HEK293 (cell line): ENCODE results near the gene AMPD2.

Source experiments
- CTCF ChIA-PET: fragments of 350-600 bp; formaldehyde crosslinking; extraction: SDS; loops from one replicate; lab custom pipeline; 2021; ENCODE audit warnings: antibody characterized with exemption; lab: Yijun Ruan, JAX
- POLR2A ChIA-PET: fragments of 300-600 bp; formaldehyde crosslinking; extraction: SDS; loops from one replicate; lab custom pipeline; 2020; ENCODE audit warnings: antibody characterized with exemption, inconsistent platforms; lab: Yijun Ruan, JAX
- H3K27ac ChIP-seq: fragments of 200-500 bp; sonication (Bioruptor generic); 2 replicates; pipeline ENCODE4 v1.5.1; 2014; ENCODE audit warnings: low read depth, low read length, control low read depth, inconsistent platforms; ENCODE audit errors: extremely low read depth
- H3K36me3 ChIP-seq, 2 experiments: fragments of 200-500 bp in 1 of 2; sonication (Bioruptor generic) in 1 of 2; 1 replicate in 1 of 2; 2 replicates in 1 of 2; pipeline ENCODE4 v1.5.1; 2014 to 2017; ENCODE audit warnings: inconsistent platforms in 2 of 2, low read length in 2 of 2; ENCODE audit not compliant: control insufficient read depth in 2 of 2, insufficient read depth in 1 of 2
- H3K4me1 ChIP-seq: fragments of 200-500 bp; sonication (Bioruptor generic); 2 replicates; pipeline ENCODE4 v1.5.1; 2014; ENCODE audit warnings: mild to moderate bottlenecking, low read length, inconsistent platforms; ENCODE audit not compliant: control insufficient read depth, insufficient read depth
- H3K4me3 ChIP-seq: 2 replicates; pipeline ENCODE4 v1.5.1; 2011; ENCODE audit warnings: low read depth, mild to moderate bottlenecking, control low read depth, low read length, moderate library complexity
- H3K9me3 ChIP-seq: fragments of 200-500 bp; sonication (Bioruptor generic); 2 replicates; pipeline ENCODE4 v1.5.1; 2014; ENCODE audit warnings: low read depth, low read length, inconsistent platforms; ENCODE audit not compliant: control insufficient read depth, insufficient read depth
- IKZF3 ChIP-seq: fragments of 450-650 bp; IDR thresholded peaks from 2 replicates; pipeline ENCODE4 v1.5.0; 2018; ENCODE audit warnings: missing biosample characterization, mild to moderate bottlenecking, missing genetic modification characterization, moderate library complexity
- KLF10 ChIP-seq: fragments of 450-650 bp; IDR thresholded peaks from 2 replicates; pipeline ENCODE4 v1.5.1; 2018; ENCODE audit warnings: missing biosample characterization, mild to moderate bottlenecking, missing genetic modification characterization
- REPIN1 ChIP-seq: fragments of 450-650 bp; formaldehyde crosslinking; IDR thresholded peaks from 2 replicates; pipeline ENCODE4 v1.5.1; 2017; ENCODE audit warnings: missing biosample characterization, missing genetic modification characterization, low read depth
- SALL2 ChIP-seq: fragments of 450-650 bp; formaldehyde crosslinking; IDR thresholded peaks from 2 replicates; pipeline ENCODE4 v1.5.0; 2017; ENCODE audit warnings: missing biosample characterization, mild to moderate bottlenecking, missing genetic modification characterization, borderline replicate concordance
- SP3 ChIP-seq: fragments of 450-650 bp; formaldehyde crosslinking; IDR thresholded peaks from 2 replicates; pipeline ENCODE4 v1.5.1; 2016; ENCODE audit warnings: missing biosample characterization, missing genetic modification characterization
- SP7 ChIP-seq: fragments of 450-650 bp; formaldehyde crosslinking; IDR thresholded peaks from 2 replicates; pipeline ENCODE4 v1.5.1; 2016; ENCODE audit warnings: missing biosample characterization, missing genetic modification characterization
- YY1 ChIP-seq: fragments of 450-650 bp; formaldehyde crosslinking; IDR thresholded peaks from 2 replicates; pipeline ENCODE4 v1.5.1; 2018; ENCODE audit warnings: missing biosample characterization, missing genetic modification characterization
- YY2 ChIP-seq: fragments of 450-650 bp; formaldehyde crosslinking; IDR thresholded peaks from 2 replicates; pipeline ENCODE4 v1.5.1; 2016; ENCODE audit warnings: missing biosample characterization, missing genetic modification characterization
- ZFP41 ChIP-seq: fragments of 450-650 bp; formaldehyde crosslinking; IDR thresholded peaks from 2 replicates; pipeline ENCODE4 v1.5.1; 2016; ENCODE audit warnings: missing biosample characterization, missing genetic modification characterization, borderline replicate concordance
- ZIC2 ChIP-seq: fragments of 450-650 bp; formaldehyde crosslinking; IDR thresholded peaks from 2 replicates; pipeline ENCODE4 v1.5.1; 2016; ENCODE audit warnings: missing biosample characterization, missing genetic modification characterization
- ZNF146 ChIP-seq: fragments of 450-650 bp; formaldehyde crosslinking; IDR thresholded peaks from 2 replicates; pipeline ENCODE4 v1.5.1; 2016; ENCODE audit warnings: missing biosample characterization, missing genetic modification characterization
- ZNF184 ChIP-seq: fragments of 450-650 bp; IDR thresholded peaks from 2 replicates; pipeline ENCODE4 v1.5.1; 2018; ENCODE audit warnings: missing biosample characterization, mild to moderate bottlenecking, missing genetic modification characterization
- ZNF521 ChIP-seq: fragments of 450-650 bp; formaldehyde crosslinking; IDR thresholded peaks from 2 replicates; pipeline ENCODE4 v1.5.1; 2017; ENCODE audit warnings: missing biosample characterization, mild to moderate bottlenecking, missing genetic modification characterization
- ZNF561 ChIP-seq: fragments of 450-650 bp; IDR thresholded peaks from 2 replicates; pipeline ENCODE4 v1.5.1; 2018; ENCODE audit warnings: missing biosample characterization, missing genetic modification characterization, borderline replicate concordance
- ZNF660 ChIP-seq: fragments of 450-650 bp; IDR thresholded peaks from 2 replicates; pipeline ENCODE4 v1.5.1; 2018; ENCODE audit warnings: missing biosample characterization, mild to moderate bottlenecking, missing genetic modification characterization
- TF ChIP-seq, protein P1 (sequence below): fragments of 450-650 bp; formaldehyde crosslinking; IDR thresholded peaks from 2 replicates; pipeline ENCODE4 v1.5.1; 2016; ENCODE audit warnings: missing biosample characterization, missing genetic modification characterization
- TF ChIP-seq, protein P2 (sequence below): fragments of 450-650 bp; formaldehyde crosslinking; IDR thresholded peaks from 2 replicates; pipeline ENCODE4 v1.5.1; 2016; ENCODE audit warnings: missing biosample characterization, missing genetic modification characterization
- TF ChIP-seq, protein P3 (sequence below): fragments of 450-650 bp; formaldehyde crosslinking; IDR thresholded peaks from 2 replicates; pipeline ENCODE4 v1.5.1; 2016; ENCODE audit warnings: missing biosample characterization, missing genetic modification characterization
- TF ChIP-seq, protein P4 (sequence below): fragments of 450-650 bp; formaldehyde crosslinking; IDR thresholded peaks from 2 replicates; pipeline ENCODE4 v1.5.1; 2016; ENCODE audit warnings: missing biosample characterization, missing genetic modification characterization
- TF ChIP-seq, protein P5 (sequence below): fragments of 450-650 bp; formaldehyde crosslinking; IDR thresholded peaks from 2 replicates; pipeline ENCODE4 v1.5.1; 2016; ENCODE audit warnings: missing biosample characterization, missing genetic modification characterization
- TF ChIP-seq, protein P6 (sequence below): fragments of 450-650 bp; formaldehyde crosslinking; IDR thresholded peaks from 2 replicates; pipeline ENCODE4 v1.5.1; 2016; ENCODE audit warnings: missing biosample characterization, missing genetic modification characterization
- TF ChIP-seq, protein P7 (sequence below): fragments of 450-650 bp; formaldehyde crosslinking; IDR thresholded peaks from 2 replicates; pipeline ENCODE4 v1.5.1; 2016; ENCODE audit warnings: missing biosample characterization, missing genetic modification characterization

AMPD2 gene

DNA sequence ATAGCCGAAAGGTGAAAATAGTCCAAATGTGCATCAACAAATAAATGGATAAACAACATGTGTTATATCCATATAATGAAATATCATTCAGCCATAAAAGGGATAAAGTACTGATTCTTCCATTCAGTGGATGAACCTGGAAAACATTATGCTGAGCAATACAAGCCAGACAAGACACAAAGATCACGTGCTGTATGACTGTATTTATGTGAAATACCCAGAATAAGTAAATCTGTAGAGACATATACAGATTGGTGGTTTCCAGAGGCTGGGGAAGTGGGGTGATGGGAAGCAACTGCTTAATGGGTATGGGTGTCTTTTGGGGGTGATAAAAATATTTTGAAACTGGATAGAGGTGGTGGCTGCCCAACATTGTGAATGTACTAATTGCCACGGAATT, 23.0 kb downstream of the AMPD2 start (continued):
- TF ChIP-seq, protein P1, sequence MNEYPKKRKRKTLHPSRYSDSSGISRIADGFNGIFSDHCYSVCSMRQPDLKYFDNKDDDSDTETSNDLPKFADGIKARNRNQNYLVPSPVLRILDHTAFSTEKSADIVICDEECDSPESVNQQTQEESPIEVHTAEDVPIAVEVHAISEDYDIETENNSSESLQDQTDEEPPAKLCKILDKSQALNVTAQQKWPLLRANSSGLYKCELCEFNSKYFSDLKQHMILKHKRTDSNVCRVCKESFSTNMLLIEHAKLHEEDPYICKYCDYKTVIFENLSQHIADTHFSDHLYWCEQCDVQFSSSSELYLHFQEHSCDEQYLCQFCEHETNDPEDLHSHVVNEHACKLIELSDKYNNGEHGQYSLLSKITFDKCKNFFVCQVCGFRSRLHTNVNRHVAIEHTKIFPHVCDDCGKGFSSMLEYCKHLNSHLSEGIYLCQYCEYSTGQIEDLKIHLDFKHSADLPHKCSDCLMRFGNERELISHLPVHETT = no peak

DNA sequence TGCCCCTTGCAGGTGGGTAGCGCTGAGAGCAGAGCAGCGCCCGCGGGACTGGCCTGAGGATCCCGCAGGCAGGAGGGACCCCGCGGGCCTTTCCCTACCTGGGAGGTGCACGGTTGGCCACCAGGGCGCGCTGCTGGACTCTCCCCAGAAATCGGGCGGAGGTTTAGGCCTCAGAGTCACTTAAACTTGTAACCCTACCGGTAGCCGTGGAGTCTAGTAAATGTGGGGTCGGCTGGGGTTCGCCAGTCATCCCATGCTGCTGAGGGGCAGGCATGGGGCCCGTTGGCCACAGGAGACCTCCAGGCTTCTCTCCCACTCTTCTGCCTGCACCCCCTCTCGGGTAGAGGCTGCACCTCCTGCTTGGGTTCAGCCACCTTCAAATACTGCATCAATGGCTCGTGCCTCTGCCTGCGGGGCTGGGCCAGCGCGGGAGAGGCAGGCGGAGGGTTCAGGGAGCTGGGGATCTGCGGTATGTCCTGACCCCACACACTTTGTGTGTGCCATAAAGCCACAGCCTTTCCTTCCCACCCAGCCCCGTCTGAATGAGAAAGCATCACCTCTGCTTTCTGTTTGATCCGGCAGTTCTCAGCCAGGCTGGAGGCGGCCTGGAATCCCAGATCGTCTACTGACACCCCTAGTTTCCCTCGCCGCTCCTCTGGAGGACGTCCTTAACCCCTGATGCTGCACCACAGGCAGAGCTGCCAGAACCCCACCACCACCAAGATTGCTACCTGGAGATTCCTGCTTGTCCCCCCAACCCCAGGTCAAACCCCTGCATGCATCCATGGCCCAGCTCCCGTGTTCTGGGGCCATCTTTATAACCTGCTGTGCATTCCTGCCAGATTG, 24.0 kb downstream of the AMPD2 start:
- no peaks in the 10 kb centered on the region for H3K4me1 ChIP-seq
- H3K36me3 ChIP-seq = no peaks in the 10 kb centered on the region
- no peak overlapping the region for H3K27ac ChIP-seq
- ChIA-PET POLR2A (no interaction called here), CTCF (interaction anchor here (0.6 to 11.3 kb wide), 26 partner anchors 7 to 941 kb away, joined by 3 to 345 read pairs (median 4); partner anchors contain the start of gene AHCYL1)
- no peaks in the 10 kb centered on the region for H3K9me3 ChIP-seq
- no peak overlapping the region for H3K4me3 ChIP-seq
- TF ChIP-seq ZNF521 (tag by site-specific recombination) (no peak), KLF10 (no peak), SALL2 (tag by site-specific recombination) (no peak), IKZF3 (tag by site-specific recombination) (no peak), SP7 (tag by site-specific recombination) (0 out of 2 replicates have a peak, but pooled peaks have one; percentile 33), ZNF660 (tag by site-specific recombination) (0 out of 2 replicates have a peak, but pooled peaks have one; percentile 14), YY2 (no peak), SP3 (tag by site-specific recombination) (no peak), ZNF561 (tag by site-specific recombination) (no peak), YY1 (0 out of 2 replicates have a peak, but pooled peaks have one; percentile 22), ZFP41 (no peak), ZNF146 (tag by site-specific recombination) (no peak), REPIN1 (tag by site-specific recombination) (no peak), ZIC2 (tag by site-specific recombination) (peak; percentile 63), ZNF184 (no peak)
- TF ChIP-seq, protein P2, sequence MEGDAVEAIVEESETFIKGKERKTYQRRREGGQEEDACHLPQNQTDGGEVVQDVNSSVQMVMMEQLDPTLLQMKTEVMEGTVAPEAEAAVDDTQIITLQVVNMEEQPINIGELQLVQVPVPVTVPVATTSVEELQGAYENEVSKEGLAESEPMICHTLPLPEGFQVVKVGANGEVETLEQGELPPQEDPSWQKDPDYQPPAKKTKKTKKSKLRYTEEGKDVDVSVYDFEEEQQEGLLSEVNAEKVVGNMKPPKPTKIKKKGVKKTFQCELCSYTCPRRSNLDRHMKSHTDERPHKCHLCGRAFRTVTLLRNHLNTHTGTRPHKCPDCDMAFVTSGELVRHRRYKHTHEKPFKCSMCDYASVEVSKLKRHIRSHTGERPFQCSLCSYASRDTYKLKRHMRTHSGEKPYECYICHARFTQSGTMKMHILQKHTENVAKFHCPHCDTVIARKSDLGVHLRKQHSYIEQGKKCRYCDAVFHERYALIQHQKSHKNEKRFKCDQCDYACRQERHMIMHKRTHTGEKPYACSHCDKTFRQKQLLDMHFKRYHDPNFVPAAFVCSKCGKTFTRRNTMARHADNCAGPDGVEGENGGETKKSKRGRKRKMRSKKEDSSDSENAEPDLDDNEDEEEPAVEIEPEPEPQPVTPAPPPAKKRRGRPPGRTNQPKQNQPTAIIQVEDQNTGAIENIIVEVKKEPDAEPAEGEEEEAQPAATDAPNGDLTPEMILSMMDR = peak; percentile 89
- TF ChIP-seq, protein P3, sequence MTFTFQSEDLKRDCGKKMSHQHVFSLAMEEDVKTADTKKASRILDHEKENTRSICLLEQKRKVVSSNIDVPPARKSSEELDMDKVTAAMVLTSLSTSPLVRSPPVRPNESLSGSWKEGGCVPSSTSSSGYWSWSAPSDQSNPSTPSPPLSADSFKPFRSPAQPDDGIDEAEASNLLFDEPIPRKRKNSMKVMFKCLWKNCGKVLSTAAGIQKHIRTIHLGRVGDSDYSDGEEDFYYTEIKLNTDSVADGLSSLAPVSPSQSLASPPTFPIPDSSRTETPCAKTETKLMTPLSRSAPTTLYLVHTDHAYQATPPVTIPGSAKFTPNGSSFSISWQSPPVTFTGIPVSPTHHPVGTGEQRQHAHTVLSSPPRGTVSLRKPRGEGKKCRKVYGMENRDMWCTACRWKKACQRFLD (tag by site-specific recombination) = no peak
- TF ChIP-seq, protein P4, sequence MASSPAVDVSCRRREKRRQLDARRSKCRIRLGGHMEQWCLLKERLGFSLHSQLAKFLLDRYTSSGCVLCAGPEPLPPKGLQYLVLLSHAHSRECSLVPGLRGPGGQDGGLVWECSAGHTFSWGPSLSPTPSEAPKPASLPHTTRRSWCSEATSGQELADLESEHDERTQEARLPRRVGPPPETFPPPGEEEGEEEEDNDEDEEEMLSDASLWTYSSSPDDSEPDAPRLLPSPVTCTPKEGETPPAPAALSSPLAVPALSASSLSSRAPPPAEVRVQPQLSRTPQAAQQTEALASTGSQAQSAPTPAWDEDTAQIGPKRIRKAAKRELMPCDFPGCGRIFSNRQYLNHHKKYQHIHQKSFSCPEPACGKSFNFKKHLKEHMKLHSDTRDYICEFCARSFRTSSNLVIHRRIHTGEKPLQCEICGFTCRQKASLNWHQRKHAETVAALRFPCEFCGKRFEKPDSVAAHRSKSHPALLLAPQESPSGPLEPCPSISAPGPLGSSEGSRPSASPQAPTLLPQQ = 0 out of 2 replicates have a peak, but pooled peaks have one; percentile 30
- TF ChIP-seq, protein P5, sequence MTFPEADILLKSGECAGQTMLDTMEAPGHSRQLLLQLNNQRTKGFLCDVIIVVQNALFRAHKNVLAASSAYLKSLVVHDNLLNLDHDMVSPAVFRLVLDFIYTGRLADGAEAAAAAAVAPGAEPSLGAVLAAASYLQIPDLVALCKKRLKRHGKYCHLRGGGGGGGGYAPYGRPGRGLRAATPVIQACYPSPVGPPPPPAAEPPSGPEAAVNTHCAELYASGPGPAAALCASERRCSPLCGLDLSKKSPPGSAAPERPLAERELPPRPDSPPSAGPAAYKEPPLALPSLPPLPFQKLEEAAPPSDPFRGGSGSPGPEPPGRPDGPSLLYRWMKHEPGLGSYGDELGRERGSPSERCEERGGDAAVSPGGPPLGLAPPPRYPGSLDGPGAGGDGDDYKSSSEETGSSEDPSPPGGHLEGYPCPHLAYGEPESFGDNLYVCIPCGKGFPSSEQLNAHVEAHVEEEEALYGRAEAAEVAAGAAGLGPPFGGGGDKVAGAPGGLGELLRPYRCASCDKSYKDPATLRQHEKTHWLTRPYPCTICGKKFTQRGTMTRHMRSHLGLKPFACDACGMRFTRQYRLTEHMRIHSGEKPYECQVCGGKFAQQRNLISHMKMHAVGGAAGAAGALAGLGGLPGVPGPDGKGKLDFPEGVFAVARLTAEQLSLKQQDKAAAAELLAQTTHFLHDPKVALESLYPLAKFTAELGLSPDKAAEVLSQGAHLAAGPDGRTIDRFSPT (tag by site-specific recombination) = no peak
- TF ChIP-seq, protein P6, sequence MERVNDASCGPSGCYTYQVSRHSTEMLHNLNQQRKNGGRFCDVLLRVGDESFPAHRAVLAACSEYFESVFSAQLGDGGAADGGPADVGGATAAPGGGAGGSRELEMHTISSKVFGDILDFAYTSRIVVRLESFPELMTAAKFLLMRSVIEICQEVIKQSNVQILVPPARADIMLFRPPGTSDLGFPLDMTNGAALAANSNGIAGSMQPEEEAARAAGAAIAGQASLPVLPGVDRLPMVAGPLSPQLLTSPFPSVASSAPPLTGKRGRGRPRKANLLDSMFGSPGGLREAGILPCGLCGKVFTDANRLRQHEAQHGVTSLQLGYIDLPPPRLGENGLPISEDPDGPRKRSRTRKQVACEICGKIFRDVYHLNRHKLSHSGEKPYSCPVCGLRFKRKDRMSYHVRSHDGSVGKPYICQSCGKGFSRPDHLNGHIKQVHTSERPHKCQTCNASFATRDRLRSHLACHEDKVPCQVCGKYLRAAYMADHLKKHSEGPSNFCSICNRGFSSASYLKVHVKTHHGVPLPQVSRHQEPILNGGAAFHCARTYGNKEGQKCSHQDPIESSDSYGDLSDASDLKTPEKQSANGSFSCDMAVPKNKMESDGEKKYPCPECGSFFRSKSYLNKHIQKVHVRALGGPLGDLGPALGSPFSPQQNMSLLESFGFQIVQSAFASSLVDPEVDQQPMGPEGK (tag by site-specific recombination) = peak; percentile 40; the same call in 1 of the 2 replicates
- TF ChIP-seq, protein P7, sequence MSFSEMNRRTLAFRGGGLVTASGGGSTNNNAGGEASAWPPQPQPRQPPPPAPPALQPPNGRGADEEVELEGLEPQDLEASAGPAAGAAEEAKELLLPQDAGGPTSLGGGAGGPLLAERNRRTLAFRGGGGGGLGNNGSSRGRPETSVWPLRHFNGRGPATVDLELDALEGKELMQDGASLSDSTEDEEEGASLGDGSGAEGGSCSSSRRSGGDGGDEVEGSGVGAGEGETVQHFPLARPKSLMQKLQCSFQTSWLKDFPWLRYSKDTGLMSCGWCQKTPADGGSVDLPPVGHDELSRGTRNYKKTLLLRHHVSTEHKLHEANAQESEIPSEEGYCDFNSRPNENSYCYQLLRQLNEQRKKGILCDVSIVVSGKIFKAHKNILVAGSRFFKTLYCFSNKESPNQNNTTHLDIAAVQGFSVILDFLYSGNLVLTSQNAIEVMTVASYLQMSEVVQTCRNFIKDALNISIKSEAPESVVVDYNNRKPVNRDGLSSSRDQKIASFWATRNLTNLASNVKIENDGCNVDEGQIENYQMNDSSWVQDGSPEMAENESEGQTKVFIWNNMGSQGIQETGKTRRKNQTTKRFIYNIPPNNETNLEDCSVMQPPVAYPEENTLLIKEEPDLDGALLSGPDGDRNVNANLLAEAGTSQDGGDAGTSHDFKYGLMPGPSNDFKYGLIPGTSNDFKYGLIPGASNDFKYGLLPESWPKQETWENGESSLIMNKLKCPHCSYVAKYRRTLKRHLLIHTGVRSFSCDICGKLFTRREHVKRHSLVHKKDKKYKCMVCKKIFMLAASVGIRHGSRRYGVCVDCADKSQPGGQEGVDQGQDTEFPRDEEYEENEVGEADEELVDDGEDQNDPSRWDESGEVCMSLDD (tag by site-specific recombination) = peak; percentile 63; the same call in 1 of the 2 replicates
